Activated T-helper 1 cell treated with anti-CD3 and anti-CD28 coated beads, Interleukin-12 subunit alpha, Interleukin-12 subunit beta, Interleukin-2, Interleukin-4 antibody, amounts not matched to agents 30 ng/mL and 10 ng/mL and 1 ng/mL, durations not matched to agents 14 hours and 24 hours and 36 hours (primary cell): ENCODE data around the gene THRB. TPM values are rescaled to one million over a fixed set of nuclear protein-coding genes. Genes with fewer than 3 reads are reported as not detected.

Experiments used
- DNase-seq: peaks from one replicate; pipeline ENCODE4 v3.0.0; 2021; ENCODE audit warnings: low spot score
- H3K27ac Mint-ChIP-seq: one replicate; pipeline ENCODE4 v1.8.0; 2021; ENCODE audit warnings: mild to moderate bottlenecking, mixed read lengths
- H3K27me3 Mint-ChIP-seq: one replicate; pipeline ENCODE4 v1.8.0; 2022; ENCODE audit warnings: mild to moderate bottlenecking, moderate library complexity, mixed read lengths; ENCODE audit not compliant: insufficient read depth
- H3K36me3 Mint-ChIP-seq: one replicate; pipeline ENCODE4 v1.8.0; 2021; ENCODE audit warnings: low read depth, mixed read lengths
- H3K4me1 Mint-ChIP-seq: one replicate; pipeline ENCODE4 v1.8.0; 2021; ENCODE audit warnings: low read depth, mixed read lengths
- H3K4me3 Mint-ChIP-seq: one replicate; pipeline ENCODE4 v1.8.0; 2021; ENCODE audit warnings: mild to moderate bottlenecking, moderate library complexity, mixed read lengths
- H3K9me3 Mint-ChIP-seq: one replicate; pipeline ENCODE4 v1.8.0; 2021; ENCODE audit warnings: mixed read lengths
- intact Hi-C: fragments of 100-400 bp; cut with micrococcal nuclease; formaldehyde crosslinking; loops from one replicate; pipeline ENCODE4 v1.15.1; 2024
- total RNA-seq: library from RNA; stranded (reverse); gene quantifications from 2 replicates; pipeline ENCODE4 v1.2.3, GENCODE V29; 2022

The THRB gene
- total RNA-seq, 1 donor from 2014 or later = not detected

DNA sequence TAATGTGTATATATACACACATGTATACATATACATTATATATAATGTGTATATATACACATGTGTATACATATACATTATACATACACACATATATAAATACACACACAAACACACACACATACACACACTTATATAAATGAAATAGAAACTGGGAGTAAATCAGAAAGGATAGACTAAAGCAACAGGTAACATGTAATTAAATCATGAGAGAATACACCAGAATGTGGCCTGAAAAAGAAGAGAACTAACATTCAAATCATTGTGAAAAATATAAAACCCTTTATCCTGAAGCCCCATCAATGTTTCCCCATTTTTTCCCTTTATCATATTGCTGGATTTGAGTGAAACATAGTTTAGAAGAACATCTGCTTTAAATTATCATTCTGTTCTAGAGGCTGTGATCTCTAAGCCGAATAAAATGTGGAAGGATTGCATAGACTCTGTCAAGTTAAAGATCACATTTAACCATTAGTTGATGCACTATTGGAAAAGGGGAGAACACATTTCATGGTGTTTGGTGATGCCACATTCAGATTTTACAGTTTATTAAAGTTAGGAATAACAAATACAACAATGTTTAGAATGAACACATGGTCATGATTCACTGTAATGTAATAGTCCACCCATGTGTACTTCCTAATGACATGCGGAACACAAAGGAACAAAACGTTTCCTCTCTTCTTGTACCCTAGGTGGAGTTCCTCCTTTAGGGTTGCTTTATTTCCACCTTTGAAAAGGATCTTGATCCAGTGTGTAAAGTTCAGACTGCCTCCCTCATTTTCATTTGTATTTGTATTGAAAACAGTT, 12.5 kb upstream of the THRB start:
- Mint-ChIP-seq H3K4me3 (no peak overlapping the region), H3K9me3 (no peaks in the 10 kb centered on the region), H3K27me3 (no peaks in the 10 kb centered on the region), H3K4me1 (no peaks in the 10 kb centered on the region), H3K27ac (no peak overlapping the region), H3K36me3 (no peaks in the 10 kb centered on the region)
- intact Hi-C loops = loop anchor here (10.0 kb wide), 1 partner anchor 178 kb away; no protein-coding TSS in a partner anchor
- DNase-seq = no peak

DNA sequence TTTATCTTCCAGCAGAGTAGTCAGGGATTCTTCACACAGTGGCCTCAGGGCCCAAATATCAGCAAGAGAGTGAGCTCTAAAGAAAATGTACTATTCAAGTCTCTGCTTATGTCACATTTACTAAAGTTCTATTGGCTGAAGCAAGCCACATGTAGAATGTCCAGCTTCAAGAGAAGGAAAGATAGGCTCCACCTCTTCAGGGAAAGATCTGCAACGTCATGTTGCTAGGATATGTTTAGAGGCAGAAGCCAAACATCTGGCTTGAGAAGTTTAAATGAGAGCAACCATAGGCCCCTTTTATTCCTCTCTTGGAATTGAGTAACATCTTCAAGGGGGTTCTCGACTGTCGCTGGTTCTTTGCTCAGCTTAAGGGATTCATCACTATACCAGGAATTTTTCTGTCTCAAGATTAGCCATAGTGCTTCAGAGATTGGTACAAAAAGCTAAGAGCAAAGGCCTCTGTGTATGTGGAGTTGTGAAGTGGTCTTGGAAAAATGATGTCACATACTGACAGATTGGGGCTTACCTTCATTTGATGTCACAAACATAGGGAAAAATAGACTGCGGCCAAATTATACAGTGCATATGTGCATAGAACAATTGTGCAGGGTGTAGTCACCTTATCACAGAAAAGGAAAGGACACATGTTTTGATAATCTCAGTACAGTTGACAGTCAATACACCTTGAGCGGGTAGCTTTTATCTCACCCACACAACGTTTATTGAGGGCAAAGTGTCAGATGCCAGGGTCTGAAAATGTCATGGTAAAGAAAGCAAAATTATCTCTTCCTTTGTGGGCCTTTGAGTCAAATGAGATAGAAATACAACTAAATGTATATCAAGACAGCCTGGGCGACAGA, 11.3 kb upstream of the THRB start:
- DNase-seq = no peak
- Mint-ChIP-seq H3K36me3 (no peaks in the 10 kb centered on the region), H3K9me3 (no peaks in the 10 kb centered on the region), H3K4me3 (no peak overlapping the region), H3K27ac (no peak overlapping the region), H3K27me3 (no peaks in the 10 kb centered on the region), H3K4me1 (no peaks in the 10 kb centered on the region)
- intact Hi-C loops = loop anchor here (10.0 kb wide), 1 partner anchor 179 kb away; no protein-coding TSS in a partner anchor

DNA sequence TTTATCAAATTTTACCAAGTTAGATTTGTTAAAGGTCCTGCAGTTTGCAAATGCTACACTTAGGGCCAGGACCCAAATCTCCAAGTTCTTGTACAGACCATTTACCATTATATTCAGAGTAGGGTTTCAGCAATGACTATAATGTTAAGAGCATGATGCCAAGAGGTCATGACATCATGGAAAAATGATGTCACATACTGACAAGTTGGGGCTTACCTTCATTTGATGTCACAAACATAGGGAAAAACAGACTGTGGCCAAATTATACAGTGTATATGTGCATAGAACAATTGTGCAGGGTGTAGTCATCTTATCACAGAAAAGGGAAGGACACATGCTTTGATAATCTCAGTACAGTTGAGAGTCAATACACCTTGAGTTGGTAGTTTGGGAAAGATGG, 10.1 kb upstream of the THRB start:
- intact Hi-C loops = loop anchor here (10.0 kb wide), 1 partner anchor 180 kb away; no protein-coding TSS in a partner anchor
- Mint-ChIP-seq H3K9me3 (no peaks in the 10 kb centered on the region), H3K4me3 (no peak overlapping the region), H3K27ac (no peak overlapping the region), H3K4me1 (no peaks in the 10 kb centered on the region), H3K27me3 (no peaks in the 10 kb centered on the region), H3K36me3 (no peaks in the 10 kb centered on the region)
- DNase-seq = no peak

DNA sequence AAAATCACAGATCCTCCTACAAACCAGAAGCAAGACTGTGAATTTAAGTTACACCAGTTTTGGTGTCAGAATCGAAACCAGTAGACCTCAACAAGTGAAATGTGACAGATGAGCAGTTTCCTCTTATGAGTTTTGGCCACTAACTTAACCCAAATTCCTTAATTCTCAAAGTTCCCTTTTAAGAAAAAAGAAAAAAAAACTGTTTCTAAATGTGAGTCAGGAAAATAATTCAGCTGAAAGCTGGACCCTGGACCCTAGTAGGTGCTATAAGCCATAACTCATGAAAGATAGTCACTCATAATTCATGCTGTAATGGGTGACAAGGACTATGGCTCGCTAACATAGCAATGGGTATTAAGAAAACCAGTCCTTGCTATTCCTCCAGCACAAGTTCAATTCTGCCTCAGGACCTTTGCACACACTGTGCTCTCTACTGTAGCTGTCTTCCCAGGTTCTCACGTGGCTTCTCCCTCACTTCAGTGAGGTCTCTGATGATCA, 9.0 kb upstream of the THRB start:
- no peak for DNase-seq
- no peaks in the 10 kb centered on the region for H3K9me3 Mint-ChIP-seq
- H3K36me3 Mint-ChIP-seq = no peaks in the 10 kb centered on the region
- no peak overlapping the region for H3K27ac Mint-ChIP-seq
- intact Hi-C loops = loop anchor here (10.0 kb wide), 1 partner anchor 181 kb away; no protein-coding TSS in a partner anchor
- H3K4me3 Mint-ChIP-seq = no peak overlapping the region
- no peaks in the 10 kb centered on the region for H3K4me1 Mint-ChIP-seq
- no peaks in the 10 kb centered on the region for H3K27me3 Mint-ChIP-seq

DNA sequence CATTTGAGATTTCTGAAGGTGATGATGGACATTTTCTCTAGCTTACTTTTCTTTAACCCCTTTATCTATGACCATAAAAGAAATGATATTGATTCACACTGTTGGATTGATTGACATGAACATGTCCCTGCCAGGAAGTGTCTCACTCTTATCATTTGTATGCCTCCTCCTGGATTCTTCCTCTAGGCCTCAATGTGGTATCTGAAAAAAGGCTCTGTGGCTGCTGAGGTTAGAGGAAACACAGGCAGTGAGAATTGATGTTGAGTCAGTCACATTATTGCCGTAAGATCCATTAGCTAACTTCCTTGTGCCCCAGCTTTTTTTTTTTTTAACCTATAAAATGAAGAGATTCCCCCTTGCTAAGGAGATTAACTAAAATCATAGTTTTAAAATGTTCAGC, 8.0 kb upstream of the THRB start:
- Mint-ChIP-seq H3K9me3 (no peaks in the 10 kb centered on the region), H3K36me3 (no peaks in the 10 kb centered on the region), H3K4me1 (no peaks in the 10 kb centered on the region), H3K4me3 (no peak overlapping the region), H3K27ac (no peak overlapping the region), H3K27me3 (peaks cover 6% of the 10 kb centered on the region)
- intact Hi-C loops = loop anchor here (10.0 kb wide), 1 partner anchor 182 kb away; no protein-coding TSS in a partner anchor
- DNase-seq = no peak

DNA sequence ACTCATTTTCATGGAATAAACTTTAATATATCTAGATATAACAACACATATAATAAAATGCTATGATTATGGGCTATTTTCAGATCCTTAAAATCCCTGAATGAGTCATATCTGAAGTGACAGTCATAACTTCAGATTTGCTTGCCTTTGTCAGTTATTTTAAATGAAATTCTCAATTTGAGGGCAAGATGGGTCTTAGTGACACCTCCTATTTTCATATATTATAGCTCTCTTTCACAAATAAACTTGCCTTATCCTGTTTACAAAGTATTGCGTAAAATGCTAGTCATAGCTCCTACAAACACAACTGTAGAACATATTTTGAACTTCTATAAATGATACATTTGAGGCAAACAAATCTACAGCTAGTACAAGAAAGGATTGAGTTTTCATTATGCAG, 6.2 kb upstream of the THRB start:
- H3K4me1 Mint-ChIP-seq = no peaks in the 10 kb centered on the region
- H3K9me3 Mint-ChIP-seq = no peaks in the 10 kb centered on the region
- no peak overlapping the region for H3K4me3 Mint-ChIP-seq
- H3K27ac Mint-ChIP-seq = no peak overlapping the region
- peaks cover 20% of the 10 kb centered on the region for H3K27me3 Mint-ChIP-seq
- DNase-seq = no peak
- H3K36me3 Mint-ChIP-seq = no peaks in the 10 kb centered on the region
- intact Hi-C loops = loop anchor here (10.0 kb wide), 1 partner anchor 184 kb away; no protein-coding TSS in a partner anchor

DNA sequence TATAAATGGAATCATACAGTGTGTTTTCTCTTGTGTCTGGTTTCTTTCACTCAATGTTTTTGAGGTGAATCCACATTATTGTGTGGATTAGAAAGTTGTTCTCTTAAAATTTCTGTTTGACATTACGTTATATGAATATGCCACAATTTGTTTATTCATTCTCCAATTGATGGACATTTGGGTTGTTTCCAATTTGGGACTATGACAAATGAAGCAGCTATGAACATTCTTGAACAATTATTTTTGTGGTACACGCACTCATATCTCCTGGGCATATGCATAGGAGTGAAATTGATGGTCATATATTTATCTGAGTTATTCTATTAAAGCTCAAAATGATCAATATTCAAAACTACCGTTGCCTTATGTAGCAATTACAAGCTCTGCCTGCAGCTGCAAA, 5.3 kb upstream of the THRB start:
- Mint-ChIP-seq H3K36me3 (no peaks in the 10 kb centered on the region), H3K9me3 (no peaks in the 10 kb centered on the region), H3K27ac (no peak overlapping the region), H3K4me3 (no peak overlapping the region), H3K27me3 (peaks cover 23% of the 10 kb centered on the region), H3K4me1 (no peaks in the 10 kb centered on the region)
- no peak for DNase-seq
- intact Hi-C loops = loop anchor here (10.0 kb wide), 1 partner anchor 185 kb away; no protein-coding TSS in a partner anchor

DNA sequence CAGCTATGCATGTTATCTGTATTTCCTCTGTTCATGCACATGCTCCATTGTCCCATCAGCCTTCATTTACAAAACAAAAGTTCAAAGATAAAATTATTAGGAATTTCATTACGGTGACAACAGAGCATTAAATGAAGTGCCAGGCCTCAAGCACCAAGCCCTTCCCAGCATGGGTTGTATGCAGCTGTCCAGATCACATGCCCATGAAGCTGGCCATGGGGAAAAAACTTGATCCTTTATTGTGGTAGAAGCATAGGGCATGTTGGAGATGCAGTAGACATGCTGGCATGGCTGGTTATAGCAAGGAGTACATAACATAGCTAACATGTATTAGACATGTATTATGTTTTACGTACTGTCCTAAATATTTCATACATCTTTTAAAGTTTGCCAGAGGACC, 4.1 kb upstream of the THRB start:
- H3K9me3 Mint-ChIP-seq = no peaks in the 10 kb centered on the region
- peaks cover 31% of the 10 kb centered on the region for H3K27me3 Mint-ChIP-seq
- intact Hi-C loops = no loop called here
- no peak overlapping the region for H3K4me3 Mint-ChIP-seq
- DNase-seq = no peak
- no peak overlapping the region for H3K27ac Mint-ChIP-seq
- no peaks in the 10 kb centered on the region for H3K4me1 Mint-ChIP-seq
- H3K36me3 Mint-ChIP-seq = no peaks in the 10 kb centered on the region

DNA sequence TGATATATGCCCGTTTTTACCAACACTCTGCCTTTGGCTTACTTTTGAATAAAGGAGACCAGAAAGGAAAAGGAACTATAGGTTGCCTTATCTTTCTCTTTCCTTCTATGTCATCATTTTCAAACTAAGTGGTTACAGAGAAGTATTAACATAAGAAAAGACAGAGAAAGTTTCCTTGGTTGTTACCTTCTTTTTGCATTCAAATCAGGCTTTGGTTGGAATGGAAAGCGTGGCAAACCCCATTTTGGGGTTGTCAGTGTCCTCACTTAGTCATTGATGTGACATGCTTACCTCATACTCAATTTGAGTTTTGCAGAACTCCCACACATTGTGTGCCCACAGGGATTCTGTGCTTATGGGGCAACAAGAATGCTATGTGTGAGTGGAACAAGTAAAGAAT, 3.7 kb upstream of the THRB start:
- Mint-ChIP-seq H3K4me1 (no peaks in the 10 kb centered on the region), H3K36me3 (no peaks in the 10 kb centered on the region), H3K9me3 (no peaks in the 10 kb centered on the region), H3K4me3 (no peak overlapping the region), H3K27me3 (peaks cover 35% of the 10 kb centered on the region), H3K27ac (no peak overlapping the region)
- intact Hi-C loops = no loop called here
- DNase-seq = no peak

DNA sequence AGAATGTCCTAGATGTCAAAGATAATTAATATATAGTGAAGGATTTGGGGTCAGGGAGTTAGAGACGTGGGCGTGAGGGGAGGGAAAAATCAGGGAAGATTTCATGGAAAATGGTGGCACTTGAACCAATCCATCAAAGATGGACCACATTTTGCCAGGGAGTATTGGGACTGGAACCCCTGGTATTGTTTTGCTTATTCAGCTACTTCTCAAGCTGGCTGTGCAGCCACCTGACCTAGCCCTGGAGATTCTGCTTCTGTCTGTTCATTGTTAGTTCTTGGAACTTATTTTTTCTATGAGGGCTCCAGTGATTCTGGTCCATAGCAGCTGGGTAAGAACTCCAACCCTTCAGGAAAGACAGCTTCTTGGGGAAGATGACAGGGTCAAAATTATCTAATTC, 3.3 kb upstream of the THRB start:
- no peaks in the 10 kb centered on the region for H3K9me3 Mint-ChIP-seq
- H3K27me3 Mint-ChIP-seq = peaks cover 40% of the 10 kb centered on the region
- H3K36me3 Mint-ChIP-seq = no peaks in the 10 kb centered on the region
- H3K4me1 Mint-ChIP-seq = no peaks in the 10 kb centered on the region
- intact Hi-C loops = no loop called here
- no peak overlapping the region for H3K27ac Mint-ChIP-seq
- no peak for DNase-seq
- H3K4me3 Mint-ChIP-seq = no peak overlapping the region

DNA sequence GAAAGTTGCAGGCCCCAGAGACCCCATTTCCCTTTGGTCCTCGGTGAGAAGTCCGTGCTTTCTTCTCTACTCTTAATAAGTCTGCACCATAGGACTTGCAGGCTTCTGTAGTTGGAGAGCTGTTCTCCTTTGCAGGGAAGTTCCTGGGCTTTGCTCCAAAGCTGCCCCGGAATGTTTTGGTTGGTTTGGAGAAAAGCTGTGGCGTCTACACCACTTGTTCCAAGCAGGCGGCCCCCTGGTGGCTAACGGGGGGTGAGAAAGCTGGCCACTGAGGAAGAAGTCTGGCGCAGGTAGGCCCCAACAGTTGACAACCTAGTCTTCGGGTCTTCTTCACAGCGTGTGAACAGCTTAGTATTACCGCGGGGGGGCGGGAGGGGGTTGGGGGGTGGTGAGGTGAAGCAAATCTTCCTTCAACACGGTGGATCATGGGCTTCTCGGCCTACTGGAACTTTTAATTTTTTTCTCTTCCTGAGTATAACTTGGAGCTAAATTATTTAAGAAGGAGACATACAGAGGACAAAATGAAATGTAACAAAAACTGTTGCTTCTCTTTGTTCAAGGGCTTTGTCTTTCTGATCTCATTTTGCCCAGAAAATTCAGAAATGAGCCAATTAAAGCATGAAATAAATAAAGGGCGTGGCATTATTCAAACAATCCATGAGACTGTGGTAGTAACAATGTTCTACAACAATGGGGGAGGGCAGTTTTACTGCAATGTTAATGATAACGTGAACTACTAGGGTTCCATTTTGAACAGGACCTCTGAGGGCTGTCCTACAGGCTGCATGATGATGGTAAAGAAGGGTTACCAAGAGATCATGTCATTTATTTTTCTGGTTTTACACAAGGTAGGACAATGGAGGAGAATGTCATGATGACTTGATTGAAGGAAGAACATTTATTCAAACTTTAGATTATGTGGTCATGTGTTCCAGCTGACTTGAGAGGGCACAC, 2.2 kb upstream of the THRB start:
- Mint-ChIP-seq H3K27ac (no peak overlapping the region), H3K4me1 (no peaks in the 10 kb centered on the region), H3K4me3 (no peak overlapping the region), H3K27me3 (peaks cover 49% of the 10 kb centered on the region), H3K9me3 (no peaks in the 10 kb centered on the region), H3K36me3 (no peaks in the 10 kb centered on the region)
- intact Hi-C loops = no loop called here
- DNase-seq = no peak

DNA sequence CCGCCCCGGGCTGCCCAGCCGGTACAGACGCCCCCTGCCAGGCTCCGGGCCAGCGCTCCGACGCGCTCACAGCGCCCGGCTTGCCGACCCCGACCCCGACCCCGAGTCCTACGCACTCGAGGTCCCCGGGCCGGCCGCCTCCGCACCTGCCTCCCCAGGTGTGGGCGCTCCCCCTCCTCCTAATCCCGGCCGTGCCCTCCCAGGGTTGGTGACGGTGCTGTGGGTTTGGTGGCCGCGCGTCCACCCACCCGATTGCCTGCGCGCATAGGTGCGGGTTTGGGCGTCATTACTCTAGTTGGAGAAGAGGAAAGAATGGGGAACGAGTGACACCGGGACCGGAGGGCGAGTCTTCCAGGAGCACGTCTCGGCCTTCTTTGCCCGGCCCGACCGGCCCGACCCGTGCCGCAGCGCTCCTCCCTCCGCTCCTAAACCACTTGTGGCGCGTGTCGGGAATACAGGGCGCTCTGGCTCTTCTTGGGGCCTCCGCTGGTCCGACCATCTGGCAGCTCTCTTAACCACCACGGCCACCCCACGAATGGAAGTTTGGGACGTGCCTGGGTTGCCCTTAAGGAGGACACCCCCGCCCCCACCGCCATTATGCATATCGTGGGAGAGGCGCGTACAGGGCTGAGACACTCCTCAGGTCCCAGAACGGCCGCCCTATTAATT, 810 bp upstream of the THRB start:
- H3K27me3 Mint-ChIP-seq = peaks cover 55% of the 10 kb centered on the region
- intact Hi-C loops = no loop called here
- H3K4me1 Mint-ChIP-seq = no peaks in the 10 kb centered on the region
- no peaks in the 10 kb centered on the region for H3K36me3 Mint-ChIP-seq
- no peaks in the 10 kb centered on the region for H3K9me3 Mint-ChIP-seq
- no peak for DNase-seq
- H3K4me3 Mint-ChIP-seq = no peak overlapping the region
- no peak overlapping the region for H3K27ac Mint-ChIP-seq
